ENCODE measurements around the gene FBXL20. TPM values are rescaled to one million over a fixed set of nuclear protein-coding genes. Genes with fewer than 3 reads are reported as not detected.
"Not testable (repeated sequence)": the region's sequence is repeated elsewhere in the genome, so short reads cannot be mapped to it uniquely, and the experiment has no call there.

Gene FBXL20
- total RNA-seq, 1 donor, result 20.3 TPM

GRCh38 chr17:39335704-39336223 is 65.7 kb downstream of the FBXL20 start:
- no peak overlapping the region for H3K4me3 ChIP-seq (ENCODE audit: insufficient read depth, low read length)
- H4K20me1 ChIP-seq (ENCODE audit: insufficient read depth, low read length), result peaks cover 3% of the 10 kb centered on the region
- no peak overlapping the region for H3K4me2 ChIP-seq (ENCODE audit: insufficient read depth, low read length)
- H3K27ac ChIP-seq (ENCODE audit: low read depth, low read length), result no peak overlapping the region
- no peaks in the 10 kb centered on the region for H3K9me3 ChIP-seq (ENCODE audit: low read depth, low read length)
- no peaks in the 10 kb centered on the region for H3K4me1 ChIP-seq (ENCODE audit: insufficient read depth, low read length)
- no peak overlapping the region for H2AFZ ChIP-seq (ENCODE audit: low read length)
- DNase-seq (ENCODE audit: insufficient read length, low spot score, missing footprints), result peak; percentile 32
- H3K36me3 ChIP-seq (ENCODE audit: insufficient read depth, low read length), result no peaks in the 10 kb centered on the region
- H3K79me2 ChIP-seq (ENCODE audit: insufficient read depth, low read length), result no peaks in the 10 kb centered on the region
- no peaks in the 10 kb centered on the region for H3K27me3 ChIP-seq (ENCODE audit: insufficient read depth, low read length)
- no peak for TF ChIP-seq CTCF (IDR thresholded peaks at IDR 0.05; ENCODE audit: extremely low read depth, low read depth, low read length)

- H3K4me2 ChIP-seq (ENCODE audit: insufficient read depth, low read length), result not testable (repeated sequence)
Measured at GRCh38 chr17:39334008-39334744, 67.2 kb downstream of the FBXL20 start.

GRCh38 chr17:39332092-39332491 is 69.3 kb downstream of the FBXL20 start:
- Histone ChIP-seq H3K27me3 (ENCODE audit: insufficient read depth, low read length) (no peaks in the 10 kb centered on the region), H3K27ac (ENCODE audit: low read depth, low read length) (no peak overlapping the region), H2AFZ (ENCODE audit: low read length) (no peak overlapping the region), H3K79me2 (ENCODE audit: insufficient read depth, low read length) (no peaks in the 10 kb centered on the region), H3K4me2 (ENCODE audit: insufficient read depth, low read length) (no peak overlapping the region), H3K36me3 (ENCODE audit: insufficient read depth, low read length) (no peaks in the 10 kb centered on the region), H3K4me1 (ENCODE audit: insufficient read depth, low read length) (no peaks in the 10 kb centered on the region), H3K9me3 (ENCODE audit: low read depth, low read length) (no peaks in the 10 kb centered on the region), H4K20me1 (ENCODE audit: insufficient read depth, low read length) (peaks cover 3% of the 10 kb centered on the region), H3K4me3 (ENCODE audit: insufficient read depth, low read length) (no peak overlapping the region)
- DNase-seq (ENCODE audit: insufficient read length, low spot score, missing footprints), result no peak
- no peak for TF ChIP-seq CTCF (IDR thresholded peaks at IDR 0.05; ENCODE audit: extremely low read depth, low read depth, low read length)

More at GRCh38 chr17:39334008-39334744, 67.2 kb downstream of the FBXL20 start:
- H3K36me3 ChIP-seq (ENCODE audit: insufficient read depth, low read length); H4K20me1 ChIP-seq (ENCODE audit: insufficient read depth, low read length); H3K4me1 ChIP-seq (ENCODE audit: insufficient read depth, low read length); H3K27me3 ChIP-seq (ENCODE audit: insufficient read depth, low read length); H3K9me3 ChIP-seq (ENCODE audit: low read depth, low read length); H3K27ac ChIP-seq (ENCODE audit: low read depth, low read length); DNase-seq (ENCODE audit: insufficient read length, low spot score, missing footprints); H3K4me3 ChIP-seq (ENCODE audit: insufficient read depth, low read length); H3K79me2 ChIP-seq (ENCODE audit: insufficient read depth, low read length); H2AFZ ChIP-seq (ENCODE audit: low read length): not testable (repeated sequence)

GRCh38 chr17:39328815-39329214 is 72.6 kb downstream of the FBXL20 start:
- Histone ChIP-seq H3K4me1 (ENCODE audit: insufficient read depth, low read length) (no peaks in the 10 kb centered on the region), H3K4me3 (ENCODE audit: insufficient read depth, low read length) (no peak overlapping the region), H3K36me3 (ENCODE audit: insufficient read depth, low read length) (no peaks in the 10 kb centered on the region), H2AFZ (ENCODE audit: low read length) (no peak overlapping the region), H3K79me2 (ENCODE audit: insufficient read depth, low read length) (no peaks in the 10 kb centered on the region), H3K27ac (ENCODE audit: low read depth, low read length) (no peak overlapping the region), H3K4me2 (ENCODE audit: insufficient read depth, low read length) (no peak overlapping the region), H3K9me3 (ENCODE audit: low read depth, low read length) (no peaks in the 10 kb centered on the region), H4K20me1 (ENCODE audit: insufficient read depth, low read length) (no peaks in the 10 kb centered on the region), H3K27me3 (ENCODE audit: insufficient read depth, low read length) (no peaks in the 10 kb centered on the region)
- TF ChIP-seq CTCF (IDR thresholded peaks at IDR 0.05; ENCODE audit: extremely low read depth, low read depth, low read length), result no peak
- peak; percentile 64 for DNase-seq (ENCODE audit: insufficient read length, low spot score, missing footprints)
